NCI-H774 (cell line): ENCODE data around the gene GPC2.
"Not testable (repeated sequence)": the region's sequence is repeated elsewhere in the genome, so short reads cannot be mapped to it uniquely, and the experiment has no call there.

ENCODE experiments used
- DNase-seq: peaks from one replicate; lab custom pipeline; 2025; lab: John Stamatoyannopoulos, UW

The GPC2 gene

GRCh38 chr7:100152937-100153666 is 24.1 kb downstream of the GPC2 start:
- no peak for DNase-seq

DNA sequence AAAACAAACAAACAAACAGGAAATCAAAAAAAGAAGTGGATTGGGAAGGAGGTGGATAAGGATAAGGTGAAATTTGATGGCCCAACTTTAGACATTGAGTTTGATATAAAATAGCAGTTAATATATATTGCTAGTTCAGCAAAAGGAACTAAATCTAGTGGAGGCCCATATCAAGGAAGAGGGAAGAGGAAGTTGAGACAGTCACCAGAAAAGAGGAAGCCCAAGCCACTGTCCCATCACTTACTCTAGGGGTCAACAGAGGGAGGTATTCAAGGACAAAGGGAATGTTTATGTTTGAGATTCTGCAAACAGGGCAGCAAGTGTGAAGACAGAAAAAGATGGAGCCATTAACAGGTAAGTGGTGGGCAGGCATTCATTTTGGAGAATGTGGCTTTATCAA is 24.8 kb downstream of the GPC2 start:
- no peak for DNase-seq

GRCh38 chr7:100148559-100149328 is 28.4 kb downstream of the GPC2 start, which contains the start of gene LAMTOR4:
Gene LAMTOR4 (plus strand): TSS chr7:100148918. CDS start chr7:100148973, 55 bp downstream.
- DNase-seq: peak; percentile 99

DNA sequence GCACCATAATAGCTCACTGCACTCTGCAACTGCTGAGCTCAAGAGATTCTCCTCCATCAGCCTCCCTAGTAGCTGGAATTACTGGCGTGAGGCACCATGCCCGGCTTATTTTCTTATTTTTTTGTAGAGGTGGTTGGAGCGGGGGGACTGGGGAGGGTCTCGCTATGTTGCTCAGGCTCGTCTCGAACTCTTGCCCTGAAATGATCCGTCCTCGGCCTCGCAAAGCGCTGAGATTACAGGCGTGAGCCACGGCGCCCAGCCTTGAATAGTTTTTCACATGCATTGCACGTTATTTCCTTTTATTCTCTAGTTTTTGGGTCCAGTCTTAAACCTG is 29.0 kb downstream of the GPC2 start:
- no peak for DNase-seq

- no peak for DNase-seq
These were observed 29.9 kb downstream of the GPC2 start for GRCh38 chr7:100147278-100147677.

DNA sequence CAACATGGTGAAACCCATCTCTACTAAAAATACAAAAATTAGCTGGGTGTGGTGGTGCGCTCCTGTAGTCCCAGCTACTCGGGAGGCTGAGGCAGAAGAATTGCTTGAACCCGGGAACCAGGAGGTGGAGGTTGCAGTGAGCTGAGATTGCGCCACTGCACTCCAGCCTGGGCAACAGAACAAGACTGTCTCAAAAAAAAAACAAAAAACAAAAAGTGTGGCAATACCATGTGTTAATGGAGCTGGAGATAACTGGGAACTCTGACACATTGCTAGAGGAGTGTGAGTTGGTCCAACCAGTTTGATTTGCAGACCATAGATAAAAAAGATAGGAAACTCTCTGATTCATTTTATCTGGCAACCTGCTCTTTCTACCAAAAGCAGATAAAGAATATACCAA is 30.8 kb downstream of the GPC2 start:
- DNase-seq: not testable (repeated sequence)

GRCh38 chr7:100142461-100142860 is 34.7 kb downstream of the GPC2 start:
- DNase-seq: no peak

- DNase-seq: no peak
These were observed 35.6 kb downstream of the GPC2 start for GRCh38 chr7:100141555-100141949.

DNA sequence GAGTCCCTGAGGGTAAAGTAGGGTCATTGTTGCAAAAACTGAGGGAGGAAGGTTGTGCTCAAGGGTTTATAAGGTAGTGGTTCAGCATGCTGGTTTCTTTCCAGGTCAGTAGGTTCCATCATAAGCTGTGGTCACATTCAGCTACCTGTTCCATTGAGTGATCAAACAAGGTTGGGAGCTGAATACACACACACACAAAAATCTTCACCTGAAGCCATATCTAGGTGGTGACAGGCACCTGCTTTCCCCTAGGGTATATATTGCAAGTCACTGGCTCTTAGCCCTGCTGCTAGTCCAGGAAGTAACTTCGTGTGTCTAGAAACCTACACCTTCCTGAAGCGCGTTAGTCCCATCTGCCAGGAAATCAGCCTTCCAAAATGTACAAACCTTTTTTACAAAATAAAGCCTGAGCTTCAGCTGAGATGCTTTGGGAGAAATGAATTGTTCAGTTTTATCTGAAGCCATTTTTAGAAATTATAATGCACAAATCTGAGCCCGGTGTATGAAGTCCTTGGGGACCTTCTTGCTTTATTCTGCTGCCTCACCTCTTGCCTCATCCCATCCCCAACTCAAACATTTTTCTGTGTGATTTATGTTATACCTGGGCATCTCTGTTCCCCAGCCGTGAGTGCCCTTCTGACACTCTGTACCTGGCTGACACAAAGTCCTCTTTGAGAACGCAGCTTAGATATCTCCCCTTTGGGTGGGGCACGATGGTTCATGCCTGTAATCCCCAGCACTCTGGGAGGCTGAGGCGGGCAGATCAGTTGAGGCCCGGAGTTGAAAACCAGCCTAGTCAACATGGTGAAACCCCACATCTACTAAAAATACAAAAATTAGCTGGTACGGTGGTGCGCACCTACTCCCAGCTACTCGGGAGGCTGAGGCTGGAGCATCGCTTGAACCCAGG is 39.1 kb downstream of the GPC2 start:
- DNase-seq: no peak

GRCh38 chr7:100132697-100133151 is 44.5 kb downstream of the GPC2 start:
- peak; percentile 45 for DNase-seq

GRCh38 chr7:100132126-100132525 is 45.1 kb downstream of the GPC2 start:
- DNase-seq: no peak

DNA sequence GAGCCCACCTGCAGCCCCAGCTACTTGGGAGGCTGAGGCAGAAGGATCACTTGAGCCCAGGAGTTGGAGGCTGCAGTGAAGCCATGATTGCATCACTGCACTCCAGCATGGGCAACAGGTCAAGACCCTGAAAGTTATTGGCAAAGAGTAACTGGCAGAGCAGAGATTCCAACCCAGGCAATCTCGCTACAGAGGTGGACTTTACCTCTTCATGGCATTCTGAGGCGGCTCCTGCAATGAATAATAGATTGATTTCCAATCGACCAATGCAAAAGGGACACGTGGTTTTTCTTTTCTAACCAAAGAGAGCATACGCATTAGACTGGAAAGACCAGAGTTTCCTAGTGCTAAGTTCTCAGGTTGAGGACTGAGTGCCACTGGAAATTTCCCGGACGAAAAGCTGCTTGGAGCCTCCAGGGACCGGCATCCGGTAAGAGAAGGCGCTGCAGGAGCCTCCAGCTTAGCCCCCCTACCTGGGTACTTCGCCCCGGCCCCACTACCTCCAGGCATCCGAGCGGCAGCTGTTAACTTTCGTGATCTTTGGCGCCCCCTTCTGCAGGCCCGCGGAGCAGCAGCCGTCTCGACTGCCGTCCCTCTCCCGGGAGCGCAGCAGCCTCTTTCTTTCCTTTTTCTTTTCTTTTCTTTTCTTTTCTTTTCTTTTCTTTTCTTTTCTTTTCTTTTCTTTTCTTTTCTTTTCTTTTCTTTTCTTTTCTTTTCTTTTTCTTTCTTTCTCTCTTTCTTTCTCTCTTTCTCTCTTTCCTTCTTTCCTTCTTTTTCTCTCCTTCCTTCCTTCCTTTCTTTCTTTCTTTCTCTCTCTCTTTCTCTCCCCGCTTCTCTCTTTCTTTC is 46.4 kb downstream of the GPC2 start:
- peak; percentile 59 for DNase-seq

DNA sequence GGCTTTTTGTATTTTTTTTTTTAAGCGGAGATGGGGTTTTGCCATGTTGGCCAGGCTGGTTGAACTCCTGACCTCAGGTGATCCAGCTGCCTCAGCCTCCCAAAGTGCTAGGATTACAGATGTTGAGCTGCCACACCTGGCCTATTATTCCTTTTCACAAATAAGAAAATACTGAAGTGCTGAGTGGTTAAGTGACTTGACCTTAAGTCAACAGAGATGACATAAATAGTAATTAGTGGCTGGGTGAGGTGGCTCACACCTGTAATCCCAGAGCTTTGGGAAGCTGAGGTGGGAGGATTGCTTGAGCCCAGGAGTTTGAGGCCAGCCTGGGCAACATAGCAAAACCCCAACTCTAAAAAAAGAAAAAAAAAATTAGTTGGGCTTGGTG is 47.0 kb downstream of the GPC2 start:
- peak; percentile 74 for DNase-seq

DNA sequence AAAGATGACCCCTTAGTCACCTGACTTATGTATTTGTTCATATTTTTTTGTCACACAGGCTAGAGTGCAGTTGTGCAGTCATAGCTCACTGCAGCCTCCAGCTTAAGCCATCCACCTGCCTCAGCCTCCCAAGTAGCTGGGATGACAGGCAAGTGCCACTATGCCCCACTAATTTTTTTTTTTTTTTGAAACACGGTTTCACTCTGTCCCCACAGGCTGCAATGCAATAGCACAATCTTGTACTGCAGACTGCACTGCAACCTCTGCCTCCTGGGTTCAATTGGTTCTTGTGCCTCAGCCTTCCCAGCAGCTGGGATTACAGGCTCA is 48.6 kb downstream of the GPC2 start:
- DNase-seq: no peak

- DNase-seq: no peak
These were observed 49.1 kb downstream of the GPC2 start for GRCh38 chr7:100127866-100128636.

DNA sequence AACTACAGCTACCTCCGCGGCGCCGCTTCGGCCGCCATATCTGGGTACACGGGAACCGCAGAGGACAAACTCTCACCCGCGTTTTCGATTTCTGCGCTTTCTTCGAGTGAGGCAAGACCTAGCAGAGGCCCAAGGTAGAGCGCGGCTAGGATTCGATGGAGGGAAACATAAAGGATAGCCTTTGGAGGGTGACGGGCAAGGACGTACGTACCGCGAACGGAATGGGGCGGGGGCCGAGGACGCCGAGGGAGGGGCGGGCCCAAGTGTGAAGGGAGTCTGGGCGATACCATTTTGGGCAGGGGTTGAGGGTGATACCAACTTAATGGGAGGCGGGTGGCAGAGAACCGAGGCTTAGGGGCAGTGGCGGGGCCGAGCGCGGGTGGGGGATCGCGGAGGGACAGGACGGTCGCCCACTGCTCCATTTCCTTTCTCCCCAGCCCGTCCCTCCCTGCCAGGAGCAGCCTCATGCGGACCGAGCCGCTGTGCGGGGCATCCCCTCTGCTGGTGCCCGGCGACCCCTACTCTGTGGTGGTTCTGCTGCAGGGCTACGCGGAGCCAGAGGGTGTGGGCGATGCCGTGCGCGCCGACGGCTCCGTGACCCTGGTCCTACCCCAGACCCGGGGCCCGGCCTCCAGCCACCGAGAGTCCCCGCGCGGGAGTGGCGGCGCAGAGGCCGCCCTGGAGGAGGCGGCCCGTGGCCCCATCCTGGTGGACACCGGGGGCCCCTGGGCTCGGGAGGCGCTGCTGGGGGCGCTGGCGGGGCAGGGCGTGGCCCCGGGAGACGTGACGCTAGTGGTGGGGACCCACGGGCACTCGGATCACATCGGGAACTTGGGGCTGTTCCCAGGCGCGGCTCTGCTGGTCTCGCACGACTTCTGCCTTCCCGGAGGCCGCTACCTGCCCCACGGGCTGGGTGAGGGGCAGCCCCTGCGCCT is 50.0 kb downstream of the GPC2 start, which contains the start of gene MBLAC1:
TSS of gene MBLAC1 (plus strand) at position 37 of the 935 bp plus-strand sequence. CDS start at position 466, 429 bp downstream.
- DNase-seq: peak; percentile 88

GRCh38 chr7:100126239-100126930 is 50.8 kb downstream of the GPC2 start:
- DNase-seq: no peak

DNA sequence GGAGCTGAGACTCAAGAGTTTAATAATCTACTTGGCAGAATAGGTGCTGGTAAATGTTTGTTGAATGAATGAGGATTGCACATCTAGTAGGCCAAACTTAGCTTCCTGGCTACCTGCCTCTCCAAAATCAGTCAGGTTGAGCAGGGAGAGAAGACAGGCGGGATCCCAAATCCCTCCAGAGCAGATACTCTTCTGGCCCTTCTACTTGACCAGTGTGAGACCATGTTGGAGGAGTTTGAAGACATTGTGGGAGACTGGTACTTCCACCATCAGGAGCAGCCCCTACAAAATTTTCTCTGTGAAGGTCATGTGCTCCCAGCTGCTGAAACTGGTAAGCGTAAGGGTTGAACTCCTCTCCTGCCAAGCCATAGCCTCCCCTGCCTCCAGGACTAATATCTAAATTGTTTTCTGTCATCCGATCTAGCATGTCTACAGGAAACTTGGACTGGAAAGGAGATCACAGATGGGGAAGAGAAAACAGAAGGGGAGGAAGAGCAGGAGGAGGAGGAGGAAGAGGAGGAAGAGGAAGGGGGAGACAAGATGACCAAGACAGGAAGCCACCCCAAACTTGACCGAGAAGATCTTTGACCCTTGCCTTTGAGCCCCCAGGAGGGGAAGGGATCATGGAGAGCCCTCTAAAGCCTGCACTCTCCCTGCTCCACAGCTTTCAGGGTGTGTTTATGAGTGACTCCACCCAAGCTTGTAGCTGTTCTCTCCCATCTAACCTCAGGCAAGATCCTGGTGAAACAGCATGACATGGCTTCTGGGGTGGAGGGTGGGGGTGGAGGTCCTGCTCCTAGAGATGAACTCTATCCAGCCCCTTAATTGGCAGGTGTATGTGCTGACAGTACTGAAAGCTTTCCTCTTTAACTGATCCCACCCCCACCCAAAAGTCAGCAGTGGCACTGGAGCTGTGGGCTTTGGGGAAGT is 52.6 kb downstream of the GPC2 start:
- DNase-seq: no peak
